Measurements from ENCODE around the gene NEIL3.

DNA sequence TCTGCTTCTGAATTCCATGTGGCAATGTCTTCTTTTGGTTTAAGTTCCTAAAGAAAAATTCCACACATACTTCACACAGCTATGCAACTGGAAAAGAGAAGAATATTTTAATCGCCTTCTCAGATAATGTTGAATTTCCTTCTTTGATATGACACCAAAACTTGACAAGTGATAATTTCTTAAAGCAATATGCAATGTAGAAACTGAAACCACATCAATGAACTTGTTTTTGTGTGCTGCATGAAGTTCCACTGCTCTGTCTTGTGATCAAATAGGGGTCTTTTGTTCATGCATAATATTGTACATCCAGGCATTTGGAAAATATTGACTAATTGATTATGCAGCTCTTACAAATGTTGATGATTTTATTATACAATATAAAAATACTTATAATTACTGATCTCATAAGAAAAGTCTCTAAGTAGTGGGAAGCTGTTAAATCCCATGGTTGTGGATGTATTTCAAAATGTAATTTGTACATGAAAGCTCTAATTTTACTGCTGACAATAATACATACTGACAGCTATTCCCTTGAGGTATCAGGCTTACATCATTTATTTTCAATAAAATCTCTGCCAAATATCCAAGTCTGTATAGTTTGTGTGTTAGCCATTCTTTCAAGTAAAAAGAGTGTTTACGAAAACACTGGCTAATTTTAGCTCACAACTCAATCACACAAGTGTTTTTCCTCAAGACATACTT, 76.1 kb downstream of the NEIL3 start:
- TF ChIP-seq POLR2AphosphoS5 (IDR thresholded peaks at IDR 0.05; ENCODE audit: low read depth, low read length) = no peak
- no peak for TF ChIP-seq POLR2A (IDR thresholded peaks at IDR 0.05; ENCODE audit: low read depth, low read length)
- TF ChIP-seq TAF1 (IDR thresholded peaks at IDR 0.05; ENCODE audit: borderline replicate concordance, low read depth, low read length) = no peak
